ENCODE measurements around the gene NCAM2. TPM values are rescaled to one million over a fixed set of nuclear protein-coding genes. Genes with fewer than 3 reads are reported as not detected.

NCAM2 gene
- total and polyA plus RNA-seq, 2 of the 4 experiments (the other 2 are of a cell fraction): 2.7 to 5.0 TPM

DNA sequence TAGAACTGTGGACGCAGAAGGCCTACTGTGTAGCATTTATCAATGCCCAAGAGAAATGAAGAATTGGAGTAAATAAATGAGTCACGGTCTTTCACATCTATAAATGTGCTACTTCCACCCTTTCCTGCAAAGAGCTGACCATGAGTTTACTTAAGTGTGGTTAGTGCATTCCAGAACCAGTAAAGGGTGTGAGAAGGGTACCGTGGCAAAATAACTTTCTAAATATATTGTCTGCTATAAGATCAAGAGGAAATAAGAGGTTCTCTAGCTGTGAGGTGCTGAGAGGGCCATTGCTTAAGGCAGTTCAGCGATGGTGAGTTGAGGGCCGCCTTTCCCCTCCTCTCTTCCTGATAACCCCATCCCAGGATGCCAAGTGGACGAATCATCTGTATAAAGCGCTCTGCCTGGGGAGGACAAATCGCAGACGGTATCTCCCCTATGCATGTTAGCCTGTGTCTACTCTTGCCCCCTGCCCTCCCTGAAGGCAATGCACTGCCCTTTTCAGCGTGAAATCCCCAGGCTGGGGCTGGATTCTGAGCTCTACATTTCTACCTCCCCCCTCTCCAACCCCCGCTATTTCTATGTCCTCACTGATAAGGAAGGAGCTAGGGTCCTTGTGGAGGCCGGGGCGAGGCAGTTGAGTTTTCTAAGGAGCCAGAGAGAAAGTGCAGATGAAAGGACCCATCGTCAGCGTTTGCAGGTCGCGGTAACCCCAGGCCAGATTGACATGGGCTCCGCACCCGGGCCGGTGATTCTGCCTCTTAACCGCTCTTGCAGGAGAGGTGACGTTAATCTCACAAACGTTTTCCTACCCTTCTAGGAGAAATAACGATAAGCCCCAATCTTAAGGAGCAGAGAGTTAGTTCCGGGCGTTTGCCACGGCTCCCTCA lies 1.5 kb upstream of the NCAM2 start:
- peak; percentile 16 for DNase-seq
- in situ Hi-C loops (cut with MboI; ENCODE audit: low sequenced_read_pairs) (no loop called here), dilution Hi-C loops (cut with HindIII; ENCODE audit: low sequenced_read_pairs, unreplicated experiment) (no loop called here), intact Hi-C loops (cut with micrococcal nuclease) (no loop called here)
- peaks cover 6% of the 10 kb centered on the region; the same call in 1 of the 2 replicates for H3K27me3 ChIP-seq (ENCODE audit: control insufficient read depth, insufficient read depth, low read length)
- no peak overlapping the region for H2AK5ac ChIP-seq (ENCODE audit: low read depth, low read length)
- ChIA-PET CTCF (interaction anchor here (1.4 kb wide), 1 partner anchor 925 kb away, joined by 4 read pairs; no protein-coding TSS in a partner anchor), POLR2A (ENCODE audit: unreplicated experiment) (no interaction called here)
- H3K4me2 ChIP-seq (ENCODE audit: low read depth, low read length): peak overlapping the region; percentile 81
- H4K8ac ChIP-seq (ENCODE audit: low read depth in 2 of 2, low read length in 2 of 2): no peak overlapping the region
- no peak overlapping the region for H3K14ac ChIP-seq (replicated peaks; ENCODE audit: low read depth, low read length)
- 40% methylated on average over 1 of the region's 27 CpGs; no CpG with 5 or more reads in 1 of the 2 experiments for WGBS, 2 experiments (ENCODE audit: extremely low coverage in 2 of 2, insufficient read length in 1 of 2)
- H3K23ac ChIP-seq (ENCODE audit: low read depth, low read length): no peak overlapping the region
- H3K4me1 ChIP-seq (ENCODE audit: control insufficient read depth, insufficient read depth, low read length): no peaks in the 10 kb centered on the region
- ATAC-seq (ENCODE audit: low read depth): peak; percentile 14; the same call in 1 of the 2 replicates
- H3K9me3 ChIP-seq (ENCODE audit: control insufficient read depth, insufficient read depth, low read length): no peaks in the 10 kb centered on the region
- no peak overlapping the region for H4K91ac ChIP-seq (ENCODE audit: insufficient read depth, low read depth, low read length)
- H4K20me1 ChIP-seq (ENCODE audit: insufficient read depth, low read length): no peaks in the 10 kb centered on the region
- no peaks in the 10 kb centered on the region for H3K9me1 ChIP-seq (ENCODE audit: insufficient read depth, low read length)
- no peak overlapping the region for H2BK20ac ChIP-seq (ENCODE audit: low read depth, low read length)
- no peak overlapping the region for H2BK15ac ChIP-seq (ENCODE audit: low read depth, low read length)
- TF ChIP-seq FOS (IDR thresholded peaks at IDR 0.05; ENCODE audit: low read depth, low read length) (no peak), CEBPB (IDR thresholded peaks at IDR 0.05; ENCODE audit: low read depth, low read length) (no peak)
- no peak overlapping the region for H2BK120ac ChIP-seq (ENCODE audit: low read depth, low read length)
- H3K4ac ChIP-seq (ENCODE audit: low read depth, low read length): no peak overlapping the region
- H2BK5ac ChIP-seq (ENCODE audit: low read depth, low read length, poor library complexity, severe bottlenecking): no peak overlapping the region
- peak overlapping the region; percentile 25 for H2AK9ac ChIP-seq (replicated peaks; ENCODE audit: low read depth, low read length, poor library complexity)
- no peak overlapping the region for H3K4me3 ChIP-seq (ENCODE audit: insufficient read depth, low read depth, low read length)
- no peak overlapping the region for H3K27ac ChIP-seq (ENCODE audit: insufficient read depth, low read length)
- H3K56ac ChIP-seq (ENCODE audit: extremely low read depth, insufficient read depth, low read length): no peak overlapping the region
- BruUV-seq (replicated peaks): no TSS peak
- no peak overlapping the region for H4K5ac ChIP-seq (ENCODE audit: low read depth, low read length)
- H3K9ac ChIP-seq (ENCODE audit: low read depth, low read length): no peak overlapping the region
- H3K79me1 ChIP-seq (ENCODE audit: low read depth in 1 of 2, low read length in 2 of 2): no peaks in the 10 kb centered on the region
- H3K18ac ChIP-seq (ENCODE audit: low read depth, low read length): no peak overlapping the region
- H3K36me3 ChIP-seq (ENCODE audit: control insufficient read depth, insufficient read depth, low read length): no peaks in the 10 kb centered on the region
- H2AFZ ChIP-seq (replicated peaks; ENCODE audit: low read length, poor library complexity): peak overlapping the region; percentile 96
